Neutrophil (primary cell): ENCODE results near the gene GRAMD4.

Experiments used
- H3K27ac ChIP-seq: fragments of 200-600 bp; sonication (generic); 2 replicates; pipeline ENCODE4 v1.5.1; 2016; ENCODE audit warnings: mild to moderate bottlenecking, moderate library complexity
- H3K27me3 ChIP-seq: fragments of 200-600 bp; sonication (generic); 2 replicates; pipeline ENCODE4 v1.6.0; 2016; ENCODE audit warnings: mild to moderate bottlenecking
- H3K36me3 ChIP-seq: fragments of 200-600 bp; sonication (generic); 2 replicates; pipeline ENCODE4 v1.5.1; 2017
- H3K4me1 ChIP-seq, 2 experiments: fragments of 200-600 bp in 1 of 2; sonication (generic) in 1 of 2; 1 replicate in 1 of 2; 2 replicates in 1 of 2; pipeline versions ENCODE4 v1.5.1 to v1.6.1; 2013 to 2016; ENCODE audit warnings: low read depth in 1 of 2, low read length in 1 of 2, mild to moderate bottlenecking in 1 of 2, moderate library complexity in 1 of 2; ENCODE audit not compliant: control insufficient read depth in 1 of 2, insufficient read depth in 1 of 2
- H3K4me3 ChIP-seq, 2 experiments: fragments of 200-600 bp in 1 of 2; sonication (generic) in 1 of 2; 1 replicate in 1 of 2; 2 replicates in 1 of 2; pipeline ENCODE4 v1.5.1; 2013 to 2016; ENCODE audit warnings: low read depth in 1 of 2, low read length in 1 of 2, mild to moderate bottlenecking in 1 of 2, moderate library complexity in 1 of 2
- H3K9me3 ChIP-seq: fragments of 200-600 bp; sonication (generic); 2 replicates; pipeline ENCODE4 v1.5.1; 2016
- CTCF ChIP-seq: fragments of 200-600 bp; sonication (generic); IDR thresholded peaks from 2 replicates; pipeline ENCODE4 v1.5.1; 2016; ENCODE audit warnings: antibody characterized with exemption

GRAMD4 gene

GRCh38 chr22:46659059-46659790, 39.0 kb downstream of the GRAMD4 start:
- Histone ChIP-seq H3K9me3 (no peaks in the 10 kb centered on the region), H3K27ac (no peak overlapping the region), H3K4me1 (peaks cover 24 to 32% of the 10 kb centered on the region in 2 experiments), H3K27me3 (no peaks in the 10 kb centered on the region), H3K36me3 (peaks cover 49% of the 10 kb centered on the region), H3K4me3 (no peak overlapping the region)
- TF ChIP-seq CTCF = no peak

GRCh38 chr22:46659791-46660186, 39.6 kb downstream of the GRAMD4 start:
- Histone ChIP-seq H3K4me3 (no peak overlapping the region), H3K36me3 (peaks cover 54% of the 10 kb centered on the region), H3K9me3 (no peaks in the 10 kb centered on the region), H3K4me1 (peaks cover 24 to 32% of the 10 kb centered on the region in 2 experiments), H3K27ac (no peak overlapping the region), H3K27me3 (no peaks in the 10 kb centered on the region)
- TF ChIP-seq CTCF = no peak

GRCh38 chr22:46660604-46661201, 40.5 kb downstream of the GRAMD4 start:
- Histone ChIP-seq H3K9me3 (no peaks in the 10 kb centered on the region), H3K4me1 (peaks cover 24 to 32% of the 10 kb centered on the region in 2 experiments), H3K36me3 (peaks cover 63% of the 10 kb centered on the region), H3K27ac (no peak overlapping the region), H3K4me3 (no peak overlapping the region), H3K27me3 (no peaks in the 10 kb centered on the region)
- TF ChIP-seq CTCF = no peak

- Histone ChIP-seq H3K27ac (no peak overlapping the region), H3K9me3 (no peaks in the 10 kb centered on the region), H3K4me3 (no peak overlapping the region), H3K4me1 (peaks cover 21 to 28% of the 10 kb centered on the region in 2 experiments), H3K27me3 (no peaks in the 10 kb centered on the region), H3K36me3 (peaks cover 66% of the 10 kb centered on the region)
- TF ChIP-seq CTCF = no peak
Measured at GRCh38 chr22:46661221-46661851, 41.1 kb downstream of the GRAMD4 start.

- H3K27me3 ChIP-seq = no peaks in the 10 kb centered on the region
- H3K36me3 ChIP-seq = peaks cover 75% of the 10 kb centered on the region
- H3K9me3 ChIP-seq = no peaks in the 10 kb centered on the region
- H3K4me3 ChIP-seq = no peak overlapping the region
- peaks cover 12 to 20% of the 10 kb centered on the region in 2 experiments for H3K4me1 ChIP-seq
- no peak overlapping the region for H3K27ac ChIP-seq
- no peak for TF ChIP-seq CTCF
Measured at GRCh38 chr22:46662226-46662625, 42.0 kb downstream of the GRAMD4 start.
